T-cell (primary cell): ENCODE data around the gene TSEN15. TPM values are rescaled to one million over a fixed set of nuclear protein-coding genes. Genes with fewer than 3 reads are reported as not detected.
A peak's percentile ranks its signal among the peaks of the same experiment; 100 is the strongest.

ENCODE experiments used
- ATAC-seq, 4 experiments: fragments of 200-7000 bp in 3 of 4; fragments of 150-1000 bp in 1 of 4; cut with Tn5 transposase; replicated peaks in 1 of 4; 1 replicate in 3 of 4; 2 replicates in 1 of 4; pipeline ENCODE4 v1.10.0; 2021; ENCODE audit warnings: moderate library complexity in 3 of 4, mild to moderate bottlenecking in 2 of 4, moderate number of reproducible peaks in 1 of 4
- CTCF ChIA-PET, 2 donors: fragments of 300-600 bp; sonication (Branson Sonifier 250); formaldehyde crosslinking; loops; one replicate each; lab custom pipeline; 2022; ENCODE audit warnings: antibody characterized with exemption in 2 of 2; lab: Charles Lee
- POLR2A ChIA-PET, 2 donors: fragments of 300-600 bp; sonication (Branson Sonifier 250); formaldehyde crosslinking; loops; one replicate each; lab custom pipeline; 2022; ENCODE audit warnings: antibody characterized with exemption in 2 of 2; lab: Charles Lee
- DNase-seq, 35 experiments: peaks; one replicate each; pipeline versions ENCODE4 v3.0.0 to v3.0.0-alpha.2; 2013 to 2023
- H3K27ac ChIP-seq: one replicate; pipeline ENCODE4 v1.5.1; 2013; ENCODE audit warnings: low read length
- H3K27me3 ChIP-seq, 2 experiments: replicated peaks in 1 of 2; 1 replicate in 1 of 2; 2 replicates in 1 of 2; pipeline versions ENCODE4 v1.6.1 to v1.7.0; 2013; ENCODE audit warnings: low read length in 1 of 2, mixed read lengths in 1 of 2; ENCODE audit not compliant: control insufficient read depth in 2 of 2, insufficient read depth in 2 of 2; ENCODE audit errors: extremely low read depth in 1 of 2
- H3K36me3 ChIP-seq, 2 donors: 1 replicate in 1 of 2; 2 replicates in 1 of 2; pipeline versions ENCODE4 v1.6.1 to v1.7.0; 2013; ENCODE audit warnings: low read length in 1 of 2; ENCODE audit not compliant: control insufficient read depth in 2 of 2, insufficient read depth in 1 of 2; ENCODE audit errors: extremely low read depth in 1 of 2
- H3K4me1 ChIP-seq, 2 experiments: 1 replicate in 1 of 2; 2 replicates in 1 of 2; pipeline versions ENCODE4 v1.6.1 to v1.7.0; 2013; ENCODE audit warnings: low read length in 2 of 2, mixed read lengths in 1 of 2; ENCODE audit not compliant: insufficient read depth in 2 of 2, control insufficient read depth in 1 of 2; ENCODE audit errors: extremely low read depth in 1 of 2
- H3K4me3 ChIP-seq, 2 donors: 1 replicate in 1 of 2; 2 replicates in 1 of 2; pipeline versions ENCODE4 v1.5.1 to v1.7.0; 2013; ENCODE audit warnings: mild to moderate bottlenecking in 2 of 2, low read length in 1 of 2, moderate library complexity in 1 of 2; ENCODE audit not compliant: control insufficient read depth in 1 of 2; ENCODE audit errors: extremely low read depth in 1 of 2
- H3K9me3 ChIP-seq: 2 replicates; pipeline ENCODE4 v1.7.0; 2013
- H3K27ac Mint-ChIP-seq, 2 donors: one replicate each; pipeline ENCODE4 v1.8.0; 2020 to 2021; ENCODE audit warnings: mild to moderate bottlenecking in 2 of 2, mixed read lengths in 2 of 2
- H3K27me3 Mint-ChIP-seq, 2 donors: one replicate each; pipeline ENCODE4 v1.8.0; 2021 to 2022; ENCODE audit warnings: mixed read lengths in 2 of 2
- H3K36me3 Mint-ChIP-seq: one replicate; pipeline ENCODE4 v1.8.0; 2021; ENCODE audit warnings: mixed read lengths
- H3K4me1 Mint-ChIP-seq, 3 donors: one replicate each; pipeline ENCODE4 v1.8.0; 2020 to 2022; ENCODE audit warnings: mixed read lengths in 3 of 3, mild to moderate bottlenecking in 1 of 3
- H3K4me3 Mint-ChIP-seq, 3 donors: one replicate each; pipeline ENCODE4 v1.8.0; 2020 to 2022; ENCODE audit warnings: mild to moderate bottlenecking in 3 of 3, mixed read lengths in 3 of 3, moderate library complexity in 3 of 3
- H3K9me3 Mint-ChIP-seq, 3 donors: one replicate each; pipeline ENCODE4 v1.8.0; 2020 to 2022; ENCODE audit warnings: mixed read lengths in 3 of 3
- WGBS: methylation state at CpG from one replicate; pipeline ENCODE4 v1.1.5; 2013; ENCODE audit warnings: missing lambda C conversion rate; ENCODE audit not compliant: insufficient coverage; 5-methylcytosine and 5-hydroxymethylcytosine counted together
- total RNA-seq, 35 experiments: library from RNA in 6 of 35; stranded (reverse) in 6 of 35; fragments of 120-200 nt in 1 of 35; gene quantifications; one replicate each; pipeline versions ENCODE4 v1.2.1 to v1.2.4 and lab custom pipeline; 2013 to 2026

TSEN15 gene
- total RNA-seq, 5 donors from 2014 or later (not counting 1 experiment from before 2014, with no cell fraction given) = 22.1 to 39.8 (median 35.4) TPM

- H3K9me3 Mint-ChIP-seq = no peaks in the 10 kb centered on the region
- Histone ChIP-seq H3K4me3 (no peak overlapping the region), H3K27me3 (no peaks in the 10 kb centered on the region), H3K9me3 (no peaks in the 10 kb centered on the region), H3K27ac (no peak overlapping the region), H3K36me3 (peaks cover 6 to 10% of the 10 kb centered on the region in 2 donors), H3K4me1 (no peaks in the 10 kb centered on the region)
- ChIA-PET POLR2A (no interaction called here), CTCF (no interaction called here)
- H3K36me3 Mint-ChIP-seq = peaks cover 47% of the 10 kb centered on the region
- DNase-seq (no peak), ATAC-seq (no peak)
- H3K27me3 Mint-ChIP-seq = no peaks in the 10 kb centered on the region
- no peak overlapping the region for H3K4me3 Mint-ChIP-seq
- peaks cover 0 to 29% (median 18%) of the 10 kb centered on the region in 3 donors for H3K4me1 Mint-ChIP-seq
- WGBS = no CpG with 5 or more reads among the region's 3 CpGs
- H3K27ac Mint-ChIP-seq = no peak overlapping the region
Observed at GRCh38 chr1:184062640-184063286, 11.2 kb downstream of the TSEN15 start.

GRCh38 chr1:184065559-184065958 is 14.0 kb downstream of the TSEN15 start:
- Histone ChIP-seq H3K36me3 (peaks cover 6 to 17% of the 10 kb centered on the region in 2 donors), H3K9me3 (no peaks in the 10 kb centered on the region), H3K4me1 (no peaks in the 10 kb centered on the region), H3K4me3 (no peak overlapping the region), H3K27me3 (no peaks in the 10 kb centered on the region), H3K27ac (no peak overlapping the region)
- ChIA-PET POLR2A (no interaction called here), CTCF (interaction anchor here in 1 of 2 donors (0.7 kb wide), 1 partner anchor 1407 kb away, joined by 3 read pairs; no protein-coding TSS in a partner anchor)
- no peak for ATAC-seq
- Mint-ChIP-seq H3K27me3 (no peaks in the 10 kb centered on the region), H3K27ac (no peak overlapping the region), H3K4me3 (no peak overlapping the region), H3K9me3 (no peaks in the 10 kb centered on the region), H3K36me3 (peaks cover 35% of the 10 kb centered on the region), H3K4me1 (peaks cover 0 to 17% (median 15%) of the 10 kb centered on the region in 3 donors)
- DNase-seq = no peak

- CTCF ChIA-PET = interaction anchor here in 1 of 2 donors (1.2 kb wide), 1 partner anchor 595 kb away, joined by 3 read pairs; no protein-coding TSS in a partner anchor
- Mint-ChIP-seq H3K4me3 (no peak overlapping the region), H3K27me3 (no peaks in the 10 kb centered on the region), H3K36me3 (peaks cover 43% of the 10 kb centered on the region), H3K9me3 (no peaks in the 10 kb centered on the region), H3K27ac (peak overlapping the region in 1 of 2 donors; percentile 30), H3K4me1 (peaks cover 0 to 6% (median 5%) of the 10 kb centered on the region in 3 donors)
- DNase-seq (no peak), ATAC-seq (no peak)
- H3K27ac ChIP-seq = no peak overlapping the region
- H3K9me3 ChIP-seq = no peaks in the 10 kb centered on the region
- H3K4me3 ChIP-seq = no peak overlapping the region
- no peaks in the 10 kb centered on the region for H3K4me1 ChIP-seq
- H3K27me3 ChIP-seq = no peaks in the 10 kb centered on the region
- POLR2A ChIA-PET = no interaction called here
- H3K36me3 ChIP-seq = peaks cover 10 to 24% of the 10 kb centered on the region in 2 donors
Observed at GRCh38 chr1:184068354-184068753, 16.8 kb downstream of the TSEN15 start.

GRCh38 chr1:184069675-184070074 is 18.1 kb downstream of the TSEN15 start:
- Histone ChIP-seq H3K4me3 (no peak overlapping the region), H3K36me3 (peaks cover 10 to 27% of the 10 kb centered on the region in 2 donors), H3K9me3 (no peaks in the 10 kb centered on the region), H3K27me3 (no peaks in the 10 kb centered on the region), H3K27ac (no peak overlapping the region), H3K4me1 (no peaks in the 10 kb centered on the region)
- Mint-ChIP-seq H3K9me3 (no peaks in the 10 kb centered on the region), H3K27me3 (no peaks in the 10 kb centered on the region), H3K4me3 (no peak overlapping the region), H3K36me3 (peaks cover 41% of the 10 kb centered on the region), H3K4me1 (peaks cover 0 to 4% (median 2%) of the 10 kb centered on the region in 3 donors), H3K27ac (no peak overlapping the region)
- POLR2A ChIA-PET = interaction anchor here in 1 of 2 donors (0.7 kb wide), 1 partner anchor 790 kb away, joined by 4 read pairs; no protein-coding TSS in a partner anchor
- WGBS = no CpG with 5 or more reads among the region's 2 CpGs
- CTCF ChIA-PET = interaction anchor here in 1 of 2 donors (0.7 to 1.2 kb wide), 2 partner anchors 532 to 594 kb away, joined by 3 read pairs; no protein-coding TSS in a partner anchor
- ATAC-seq = no peak
- no peak for DNase-seq

- Mint-ChIP-seq H3K9me3 (peaks cover 0 to 4% (median 0%) of the 10 kb centered on the region in 3 donors), H3K4me1 (peaks cover 0 to 5% (median 0%) of the 10 kb centered on the region in 3 donors), H3K4me3 (no peak overlapping the region), H3K36me3 (peaks cover 27% of the 10 kb centered on the region), H3K27ac (no peak overlapping the region), H3K27me3 (no peaks in the 10 kb centered on the region)
- peaks cover 4 to 21% of the 10 kb centered on the region in 2 donors for H3K36me3 ChIP-seq
- H3K9me3 ChIP-seq = no peaks in the 10 kb centered on the region
- no peaks in the 10 kb centered on the region for H3K4me1 ChIP-seq
- no CpG with 5 or more reads among the region's 2 CpGs for WGBS
- ATAC-seq (no peak), DNase-seq (no peak)
- ChIA-PET POLR2A (no interaction called here), CTCF (no interaction called here)
- H3K27ac ChIP-seq = no peak overlapping the region
- no peak overlapping the region for H3K4me3 ChIP-seq
- H3K27me3 ChIP-seq = no peaks in the 10 kb centered on the region
Observed at GRCh38 chr1:184072376-184072775, 20.8 kb downstream of the TSEN15 start.

- ChIA-PET CTCF (no interaction called here), POLR2A (no interaction called here)
- Histone ChIP-seq H3K4me1 (no peaks in the 10 kb centered on the region), H3K9me3 (no peaks in the 10 kb centered on the region), H3K36me3 (peaks cover 4 to 15% of the 10 kb centered on the region in 2 donors), H3K4me3 (no peak overlapping the region), H3K27ac (no peak overlapping the region), H3K27me3 (no peaks in the 10 kb centered on the region)
- Mint-ChIP-seq H3K36me3 (peaks cover 25% of the 10 kb centered on the region), H3K27me3 (no peaks in the 10 kb centered on the region), H3K27ac (peak overlapping the region in 1 of 2 donors; percentile 78), H3K9me3 (peaks cover 0 to 4% (median 0%) of the 10 kb centered on the region in 3 donors), H3K4me3 (no peak overlapping the region), H3K4me1 (peaks cover 0 to 4% (median 0%) of the 10 kb centered on the region in 3 donors)
- no CpG with 5 or more reads among the region's 2 CpGs for WGBS
- ATAC-seq (no peak), DNase-seq (no peak)
Observed at GRCh38 chr1:184074383-184074782, 22.9 kb downstream of the TSEN15 start.
